ENCODE results near the gene SVOP. TPM values are rescaled to one million over a fixed set of nuclear protein-coding genes. Genes with fewer than 3 reads are reported as not detected.
A peak's percentile ranks its signal among the peaks of the same experiment; 100 is the strongest.

Gene SVOP
- polyA plus RNA-seq, 2 of the 4 experiments (the other 2 are of a cell fraction): not detected

DNA sequence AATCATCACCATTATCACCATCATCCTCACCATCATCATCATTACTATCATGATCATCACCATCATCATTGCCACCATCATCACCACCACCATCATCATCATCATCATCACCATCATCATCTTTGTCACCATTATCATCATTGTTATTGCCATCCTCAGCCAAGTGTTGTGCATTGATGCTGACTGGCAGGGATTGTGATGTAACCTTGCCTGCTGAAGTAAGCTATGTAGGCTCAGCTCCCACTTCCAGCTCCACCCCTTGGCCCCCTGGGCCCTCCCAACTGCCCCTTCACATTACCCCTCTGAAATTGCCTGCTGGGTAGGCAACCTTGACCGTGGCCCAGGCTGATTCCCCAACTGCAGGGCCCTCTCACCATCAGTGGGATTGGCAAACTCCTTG is 37.6 kb downstream of the SVOP start:
- ChIA-PET POLR2A (no interaction called here), CTCF (interaction anchor here (1.0 kb wide), 1 partner anchor 25 kb away, joined by 3 read pairs; no protein-coding TSS in a partner anchor)
- 0 out of 6 replicates have a peak, but pooled peaks of 1 of the 2 experiments have one; percentile 26 for ATAC-seq
- DNase-seq (ENCODE audit: low read depth in 1 of 2, low spot score in 1 of 2): no peak
- WGBS (ENCODE audit: missing lambda C conversion rate): 0% methylated on average over 1 of the region's 1 CpG
- no peak overlapping the region for H3K27ac ChIP-seq
- no peaks in the 10 kb centered on the region for H3K9me3 ChIP-seq
- TF ChIP-seq, protein P1, sequence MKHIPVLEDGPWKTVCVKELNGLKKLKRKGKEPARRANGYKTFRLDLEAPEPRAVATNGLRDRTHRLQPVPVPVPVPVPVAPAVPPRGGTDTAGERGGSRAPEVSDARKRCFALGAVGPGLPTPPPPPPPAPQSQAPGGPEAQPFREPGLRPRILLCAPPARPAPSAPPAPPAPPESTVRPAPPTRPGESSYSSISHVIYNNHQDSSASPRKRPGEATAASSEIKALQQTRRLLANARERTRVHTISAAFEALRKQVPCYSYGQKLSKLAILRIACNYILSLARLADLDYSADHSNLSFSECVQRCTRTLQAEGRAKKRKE (CRISPR knock-in tag; IDR thresholded peaks at IDR 0.05; ENCODE audit: low read depth): no peak
- no peak for TF ChIP-seq MAFK (IDR thresholded peaks at IDR 0.05; ENCODE audit: partially characterized antibody)
- no peaks in the 10 kb centered on the region for H3K4me1 ChIP-seq
- FAIRE-seq: no peak
- H3K4me3 ChIP-seq: no peak overlapping the region
- H3K4me2 ChIP-seq: no peak overlapping the region

DNA sequence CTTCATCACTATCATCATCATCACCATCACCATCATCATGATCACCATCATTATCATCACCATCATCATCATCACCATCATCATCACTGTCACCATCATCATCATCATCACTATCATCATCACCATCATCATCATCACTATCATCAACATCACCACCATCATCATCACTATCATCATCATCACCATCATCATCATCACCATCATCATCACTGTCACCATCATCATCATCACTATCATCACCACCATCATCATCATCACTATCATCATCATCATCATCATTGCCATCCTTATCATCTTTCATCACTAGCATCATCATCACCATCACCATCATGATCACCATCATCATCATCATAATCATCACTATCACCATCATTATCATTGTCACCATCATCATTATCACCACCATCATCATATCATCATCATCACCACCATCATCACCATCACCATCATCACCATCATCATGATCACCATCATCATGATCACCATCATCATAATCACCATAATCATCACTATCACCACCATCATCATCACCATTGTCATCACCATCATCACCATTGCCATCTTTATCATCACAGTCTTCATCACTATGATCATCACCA is 38.1 kb downstream of the SVOP start:
- H3K9me3 ChIP-seq: no peaks in the 10 kb centered on the region
- DNase-seq (ENCODE audit: low read depth in 1 of 2, low spot score in 1 of 2) (no peak), ATAC-seq (no peak), FAIRE-seq (no peak)
- H3K27ac ChIP-seq: no peak overlapping the region
- H3K4me2 ChIP-seq: no peak overlapping the region
- no peak overlapping the region for H3K4me3 ChIP-seq
- CTCF ChIA-PET: no interaction called here
- POLR2A ChIA-PET: no interaction called here
- TF ChIP-seq PHF8 (IDR thresholded peaks at IDR 0.05; ENCODE audit: borderline replicate concordance, low read depth) (no peak), ZFP36 (IDR thresholded peaks at IDR 0.05; ENCODE audit: borderline replicate concordance, partially characterized antibody) (no peak), CBX2 (IDR thresholded peaks at IDR 0.05; ENCODE audit: borderline replicate concordance, low read depth) (no peak), KDM5A (IDR thresholded peaks at IDR 0.05) (no peak), MAZ (IDR thresholded peaks at IDR 0.05; ENCODE audit: borderline replicate concordance, low read depth, low read length) (no peak), MAFK (IDR thresholded peaks at IDR 0.05; ENCODE audit: partially characterized antibody) (no peak), RCOR1 (IDR thresholded peaks at IDR 0.05; ENCODE audit: low read depth, low read length) (no peak), RNF2 (IDR thresholded peaks at IDR 0.05; ENCODE audit: borderline replicate concordance, low read depth) (no peak), JUN (IDR thresholded peaks at IDR 0.05) (no peak), GATA3 (IDR thresholded peaks at IDR 0.05; ENCODE audit: borderline replicate concordance) (no peak), CBX8 (IDR thresholded peaks at IDR 0.05) (no peak)
- TF ChIP-seq, protein P2, sequence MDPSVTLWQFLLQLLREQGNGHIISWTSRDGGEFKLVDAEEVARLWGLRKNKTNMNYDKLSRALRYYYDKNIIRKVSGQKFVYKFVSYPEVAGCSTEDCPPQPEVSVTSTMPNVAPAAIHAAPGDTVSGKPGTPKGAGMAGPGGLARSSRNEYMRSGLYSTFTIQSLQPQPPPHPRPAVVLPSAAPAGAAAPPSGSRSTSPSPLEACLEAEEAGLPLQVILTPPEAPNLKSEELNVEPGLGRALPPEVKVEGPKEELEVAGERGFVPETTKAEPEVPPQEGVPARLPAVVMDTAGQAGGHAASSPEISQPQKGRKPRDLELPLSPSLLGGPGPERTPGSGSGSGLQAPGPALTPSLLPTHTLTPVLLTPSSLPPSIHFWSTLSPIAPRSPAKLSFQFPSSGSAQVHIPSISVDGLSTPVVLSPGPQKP (IDR thresholded peaks at IDR 0.05; ENCODE audit: low read depth, low read length): no peak
- TF ChIP-seq, protein P3, sequence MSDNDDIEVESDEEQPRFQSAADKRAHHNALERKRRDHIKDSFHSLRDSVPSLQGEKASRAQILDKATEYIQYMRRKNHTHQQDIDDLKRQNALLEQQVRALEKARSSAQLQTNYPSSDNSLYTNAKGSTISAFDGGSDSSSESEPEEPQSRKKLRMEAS (IDR thresholded peaks at IDR 0.05): no peak
- TF ChIP-seq, protein P4, sequence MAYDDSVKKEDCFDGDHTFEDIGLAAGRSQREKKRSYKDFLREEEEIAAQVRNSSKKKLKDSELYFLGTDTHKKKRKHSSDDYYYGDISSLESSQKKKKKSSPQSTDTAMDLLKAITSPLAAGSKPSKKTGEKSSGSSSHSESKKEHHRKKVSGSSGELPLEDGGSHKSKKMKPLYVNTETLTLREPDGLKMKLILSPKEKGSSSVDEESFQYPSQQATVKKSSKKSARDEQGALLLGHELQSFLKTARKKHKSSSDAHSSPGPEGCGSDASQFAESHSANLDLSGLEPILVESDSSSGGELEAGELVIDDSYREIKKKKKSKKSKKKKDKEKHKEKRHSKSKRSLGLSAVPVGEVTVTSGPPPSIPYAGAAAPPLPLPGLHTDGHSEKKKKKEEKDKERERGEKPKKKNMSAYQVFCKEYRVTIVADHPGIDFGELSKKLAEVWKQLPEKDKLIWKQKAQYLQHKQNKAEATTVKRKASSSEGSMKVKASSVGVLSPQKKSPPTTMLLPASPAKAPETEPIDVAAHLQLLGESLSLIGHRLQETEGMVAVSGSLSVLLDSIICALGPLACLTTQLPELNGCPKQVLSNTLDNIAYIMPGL (CRISPR knock-in tag; IDR thresholded peaks at IDR 0.05; ENCODE audit: borderline replicate concordance): no peak
- TF ChIP-seq, protein P5, sequence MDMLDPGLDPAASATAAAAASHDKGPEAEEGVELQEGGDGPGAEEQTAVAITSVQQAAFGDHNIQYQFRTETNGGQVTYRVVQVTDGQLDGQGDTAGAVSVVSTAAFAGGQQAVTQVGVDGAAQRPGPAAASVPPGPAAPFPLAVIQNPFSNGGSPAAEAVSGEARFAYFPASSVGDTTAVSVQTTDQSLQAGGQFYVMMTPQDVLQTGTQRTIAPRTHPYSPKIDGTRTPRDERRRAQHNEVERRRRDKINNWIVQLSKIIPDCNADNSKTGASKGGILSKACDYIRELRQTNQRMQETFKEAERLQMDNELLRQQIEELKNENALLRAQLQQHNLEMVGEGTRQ (IDR thresholded peaks at IDR 0.05): no peak
- H3K4me1 ChIP-seq: no peaks in the 10 kb centered on the region

DNA sequence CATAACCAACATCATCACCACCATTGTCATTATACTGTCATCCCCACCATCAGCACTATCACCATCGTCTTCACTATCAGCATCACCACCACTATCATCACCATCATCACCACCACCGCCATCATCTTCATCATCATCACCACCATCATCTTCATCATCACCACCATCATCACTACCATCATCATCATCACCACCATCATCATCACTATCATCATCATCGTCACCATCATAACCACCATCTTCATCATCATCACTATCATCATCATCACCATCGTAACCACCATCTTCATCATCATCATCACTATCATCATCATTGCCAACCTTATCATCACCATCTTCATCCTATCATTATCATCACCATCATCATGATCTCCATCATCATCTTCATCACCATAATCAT is 39.0 kb downstream of the SVOP start:
- ChIA-PET CTCF (interaction anchor here (1.1 to 1.3 kb wide), 2 partner anchors 11 to 25 kb away, joined by 3 read pairs; no protein-coding TSS in a partner anchor), POLR2A (no interaction called here)
- no peaks in the 10 kb centered on the region for H3K4me1 ChIP-seq
- FAIRE-seq (no peak), DNase-seq (ENCODE audit: low read depth in 1 of 2, low spot score in 1 of 2) (no peak), ATAC-seq (no peak)
- no peak overlapping the region for H3K4me2 ChIP-seq
- H3K4me3 ChIP-seq: no peak overlapping the region
- no peak overlapping the region for H3K27ac ChIP-seq
- 20% methylated on average over 4 of the region's 4 CpGs for WGBS (ENCODE audit: missing lambda C conversion rate)
- H3K9me3 ChIP-seq: no peaks in the 10 kb centered on the region
- no peak for TF ChIP-seq RARB (CRISPR knock-in tag; IDR thresholded peaks at IDR 0.05)
- no peak for TF ChIP-seq EHF (CRISPR knock-in tag; IDR thresholded peaks at IDR 0.05)
- no peak for TF ChIP-seq MYC (IDR thresholded peaks at IDR 0.05; ENCODE audit: borderline replicate concordance, low read length)
- TF ChIP-seq EHMT2 (IDR thresholded peaks at IDR 0.05; ENCODE audit: low read depth): no peak
- no peak for TF ChIP-seq HOXB13 (CRISPR knock-in tag; IDR thresholded peaks at IDR 0.05; ENCODE audit: low read depth)
- no peak for TF ChIP-seq FOSB (CRISPR knock-in tag; IDR thresholded peaks at IDR 0.05)
- TF ChIP-seq KDM5A (IDR thresholded peaks at IDR 0.05): no peak
- TF ChIP-seq GATA3 (IDR thresholded peaks at IDR 0.05; ENCODE audit: borderline replicate concordance): no peak
- TF ChIP-seq, protein P6, sequence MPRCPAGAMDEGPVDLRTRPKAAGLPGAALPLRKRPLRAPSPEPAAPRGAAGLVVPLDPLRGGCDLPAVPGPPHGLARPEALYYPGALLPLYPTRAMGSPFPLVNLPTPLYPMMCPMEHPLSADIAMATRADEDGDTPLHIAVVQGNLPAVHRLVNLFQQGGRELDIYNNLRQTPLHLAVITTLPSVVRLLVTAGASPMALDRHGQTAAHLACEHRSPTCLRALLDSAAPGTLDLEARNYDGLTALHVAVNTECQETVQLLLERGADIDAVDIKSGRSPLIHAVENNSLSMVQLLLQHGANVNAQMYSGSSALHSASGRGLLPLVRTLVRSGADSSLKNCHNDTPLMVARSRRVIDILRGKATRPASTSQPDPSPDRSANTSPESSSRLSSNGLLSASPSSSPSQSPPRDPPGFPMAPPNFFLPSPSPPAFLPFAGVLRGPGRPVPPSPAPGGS (IDR thresholded peaks at IDR 0.05): no peak
- TF ChIP-seq, protein P4 (CRISPR knock-in tag; IDR thresholded peaks at IDR 0.05; ENCODE audit: borderline replicate concordance): no peak
- TF ChIP-seq, protein P1 (CRISPR knock-in tag; IDR thresholded peaks at IDR 0.05; ENCODE audit: low read depth): no peak
